Type B pancreatic cell (in vitro differentiated cells): ENCODE data around the gene AP2B1. TPM values are rescaled to one million over a fixed set of nuclear protein-coding genes. Genes with fewer than 3 reads are reported as not detected.

Experiments used
- DNase-seq: peaks from one replicate; pipeline ENCODE4 v3.0.0; 2021; ENCODE audit warnings: mixed read lengths; ENCODE audit not compliant: unreplicated experiment; ENCODE audit errors: extremely low spot score
- H3K27ac Mint-ChIP-seq: 2 replicates; pipeline ENCODE4 v1.8.0; 2021; ENCODE audit warnings: mild to moderate bottlenecking, mixed read lengths
- H3K27me3 Mint-ChIP-seq: 2 replicates; pipeline ENCODE4 v1.8.0; 2021; ENCODE audit warnings: mixed read lengths
- H3K36me3 Mint-ChIP-seq: 2 replicates; pipeline ENCODE4 v1.8.0; 2021; ENCODE audit warnings: mixed read lengths
- H3K4me1 Mint-ChIP-seq: one replicate; pipeline ENCODE4 v1.8.0; 2021; ENCODE audit warnings: mixed read lengths; ENCODE audit not compliant: unreplicated experiment
- H3K4me3 Mint-ChIP-seq: 2 replicates; pipeline ENCODE4 v1.8.0; 2021; ENCODE audit warnings: mild to moderate bottlenecking, mixed read lengths
- H3K9me3 Mint-ChIP-seq: 2 replicates; pipeline ENCODE4 v1.8.0; 2021; ENCODE audit warnings: mixed read lengths
- CTCF ChIP-seq: fragments of 200-600 bp; sonication (generic); conservative IDR thresholded peaks from 2 replicates; pipeline ENCODE4 v1.5.0; 2021; ENCODE audit warnings: antibody characterized with exemption, mild to moderate bottlenecking
- total RNA-seq: library from RNA; stranded (reverse); gene quantifications from 2 replicates; pipeline ENCODE4 v1.2.1, GENCODE V29; 2021; ENCODE audit warnings: low replicate concordance

AP2B1 gene
- total RNA-seq, 1 donor from 2014 or later = 165 TPM

- DNase-seq = no peak
- Mint-ChIP-seq H3K27ac (no peak overlapping the region), H3K9me3 (no peaks in the 10 kb centered on the region), H3K36me3 (no peaks in the 10 kb centered on the region), H3K4me3 (no peak overlapping the region), H3K4me1 (peaks cover 13% of the 10 kb centered on the region), H3K27me3 (no peaks in the 10 kb centered on the region)
- no peak for TF ChIP-seq CTCF
These were observed 29.4 kb downstream of the AP2B1 start for GRCh38 chr17:35616536-35616935.

- H3K27me3 Mint-ChIP-seq = no peaks in the 10 kb centered on the region
- no peak overlapping the region for H3K27ac Mint-ChIP-seq
- no peaks in the 10 kb centered on the region for H3K36me3 Mint-ChIP-seq
- H3K9me3 Mint-ChIP-seq = no peaks in the 10 kb centered on the region
- H3K4me3 Mint-ChIP-seq = no peak overlapping the region
- DNase-seq = no peak
- TF ChIP-seq CTCF = no peak
- peaks cover 13% of the 10 kb centered on the region for H3K4me1 Mint-ChIP-seq
These were observed 30.4 kb downstream of the AP2B1 start for GRCh38 chr17:35617505-35617904.

- Mint-ChIP-seq H3K4me3 (no peak overlapping the region), H3K9me3 (no peaks in the 10 kb centered on the region), H3K4me1 (peaks cover 13% of the 10 kb centered on the region), H3K27me3 (no peaks in the 10 kb centered on the region), H3K27ac (no peak overlapping the region), H3K36me3 (peaks cover under 1% of the 10 kb centered on the region)
- TF ChIP-seq CTCF = no peak
- DNase-seq = no peak
These were observed 31.5 kb downstream of the AP2B1 start for GRCh38 chr17:35618628-35619027.

- H3K9me3 Mint-ChIP-seq = no peaks in the 10 kb centered on the region
- H3K27ac Mint-ChIP-seq = no peak overlapping the region
- TF ChIP-seq CTCF = no peak
- no peak for DNase-seq
- H3K4me1 Mint-ChIP-seq = peaks cover 13% of the 10 kb centered on the region
- no peaks in the 10 kb centered on the region for H3K27me3 Mint-ChIP-seq
- H3K4me3 Mint-ChIP-seq = no peak overlapping the region
- peaks cover 7% of the 10 kb centered on the region for H3K36me3 Mint-ChIP-seq
These were observed 34.6 kb downstream of the AP2B1 start for GRCh38 chr17:35621768-35622167.

GRCh38 chr17:35627417-35627816 is 40.3 kb downstream of the AP2B1 start:
- no peak for TF ChIP-seq CTCF
- H3K36me3 Mint-ChIP-seq = peaks cover 11% of the 10 kb centered on the region
- no peaks in the 10 kb centered on the region for H3K27me3 Mint-ChIP-seq
- H3K9me3 Mint-ChIP-seq = no peaks in the 10 kb centered on the region
- H3K4me1 Mint-ChIP-seq = no peaks in the 10 kb centered on the region
- no peak for DNase-seq
- H3K4me3 Mint-ChIP-seq = no peak overlapping the region
- H3K27ac Mint-ChIP-seq = no peak overlapping the region

GRCh38 chr17:35630530-35631148 is 43.5 kb downstream of the AP2B1 start:
- no peak for DNase-seq
- no peak overlapping the region for H3K4me3 Mint-ChIP-seq
- H3K4me1 Mint-ChIP-seq = no peaks in the 10 kb centered on the region
- peaks cover 13% of the 10 kb centered on the region for H3K36me3 Mint-ChIP-seq
- no peak for TF ChIP-seq CTCF
- no peak overlapping the region for H3K27ac Mint-ChIP-seq
- H3K27me3 Mint-ChIP-seq = no peaks in the 10 kb centered on the region
- no peaks in the 10 kb centered on the region for H3K9me3 Mint-ChIP-seq
